B cell (primary cell): ENCODE results near the gene CACNB4. TPM values are rescaled to one million over a fixed set of nuclear protein-coding genes. Genes with fewer than 3 reads are reported as not detected.

Experiments used
- ATAC-seq: fragments of 200-7000 bp; cut with Tn5 transposase; one replicate; pipeline ENCODE4 v1.10.0; 2021; ENCODE audit warnings: low read depth, mild to moderate bottlenecking, moderate number of reproducible peaks, moderate library complexity
- CTCF ChIA-PET: fragments of 350-600 bp; sonication (Branson Sonifier 250); formaldehyde crosslinking; loops from one replicate; lab custom pipeline; 2021; ENCODE audit warnings: antibody characterized with exemption, inconsistent platforms; lab: Charles Lee
- POLR2A ChIA-PET: fragments of 350-600 bp; sonication (Branson Sonifier 250); formaldehyde crosslinking; loops from one replicate; lab custom pipeline; 2021; ENCODE audit warnings: antibody characterized with exemption; lab: Charles Lee
- DNase-seq: peaks from one replicate; pipeline ENCODE4 v3.0.0; 2013
- H2AFZ ChIP-seq: 2 replicates; pipeline ENCODE4 v1.6.1; 2012; ENCODE audit warnings: mild to moderate bottlenecking, low read depth, low read length; ENCODE audit not compliant: insufficient read depth, poor library complexity, severe bottlenecking
- H3K27ac ChIP-seq, 2 donors: 1 replicate in 1 of 2; 2 replicates in 1 of 2; pipeline ENCODE4 v1.5.1; 2012 to 2013; ENCODE audit warnings: low read length in 2 of 2, mild to moderate bottlenecking in 2 of 2, moderate library complexity in 1 of 2
- H3K27me3 ChIP-seq, 4 experiments: fragments of 200-600 bp in 1 of 4; sonication (generic) in 1 of 4; replicated peaks in 1 of 4; 1 replicate in 2 of 4; 2 replicates in 2 of 4; pipeline versions ENCODE4 v1.6.1 to v1.7.0; 2013 to 2016; ENCODE audit warnings: low read length in 3 of 4, mild to moderate bottlenecking in 2 of 4, mixed read lengths in 1 of 4, moderate library complexity in 1 of 4; ENCODE audit not compliant: insufficient read depth in 4 of 4, control insufficient read depth in 3 of 4; ENCODE audit errors: control extremely low read depth in 1 of 4
- H3K36me3 ChIP-seq, 2 experiments: replicated peaks in 1 of 2; 1 replicate in 1 of 2; 2 replicates in 1 of 2; pipeline versions ENCODE4 v1.6.1 to v1.7.1; 2013; ENCODE audit warnings: low read length in 1 of 2; ENCODE audit not compliant: insufficient read depth in 2 of 2, control insufficient read depth in 1 of 2; ENCODE audit errors: control extremely low read depth in 1 of 2, extremely low read depth in 1 of 2
- H3K4me1 ChIP-seq, 2 donors: fragments of 200-600 bp in 1 of 2; sonication (generic) in 1 of 2; 1 replicate in 1 of 2; 2 replicates in 1 of 2; pipeline versions ENCODE4 v1.5.1 to v1.6.1; 2013 to 2017; ENCODE audit warnings: low read length in 2 of 2; ENCODE audit not compliant: control insufficient read depth in 2 of 2, insufficient read depth in 2 of 2
- H3K4me2 ChIP-seq: replicated peaks from 2 replicates; pipeline ENCODE3; 2012; ENCODE audit warnings: mild to moderate bottlenecking, low read depth, low read length; ENCODE audit not compliant: poor library complexity, severe bottlenecking
- H3K4me3 ChIP-seq, 5 experiments: fragments of 200-600 bp in 1 of 5; sonication (generic) in 1 of 5; 1 replicate in 3 of 5; 2 replicates in 2 of 5; pipeline versions ENCODE4 v1.5.1 to v1.7.0; 2011 to 2016; ENCODE audit warnings: low read length in 4 of 5, mild to moderate bottlenecking in 4 of 5, low read depth in 2 of 5, control low read depth in 1 of 5, moderate library complexity in 1 of 5; ENCODE audit not compliant: insufficient read depth in 1 of 5; ENCODE audit errors: control extremely low read depth in 1 of 5, extremely low read depth in 1 of 5
- H3K79me2 ChIP-seq: fragments of 200-600 bp; sonication (generic); one replicate; pipeline ENCODE4 v1.6.0; 2016; ENCODE audit warnings: low read length; ENCODE audit not compliant: control insufficient read depth, insufficient read depth
- H3K9ac ChIP-seq: fragments of 200-600 bp; sonication (generic); 2 replicates; pipeline ENCODE4 v1.6.1; 2017; ENCODE audit warnings: mild to moderate bottlenecking, low read length, moderate library complexity
- H3K9me3 ChIP-seq, 3 donors: one replicate each; pipeline versions ENCODE4 v1.6.1 to v1.7.1; 2013; ENCODE audit warnings: low read length in 2 of 3; ENCODE audit not compliant: control insufficient read depth in 2 of 3, insufficient read depth in 1 of 3; ENCODE audit errors: control extremely low read depth in 1 of 3
- H4K20me1 ChIP-seq: 2 replicates; pipeline ENCODE4 v1.6.0; 2012; ENCODE audit warnings: mild to moderate bottlenecking, low read length; ENCODE audit not compliant: insufficient read depth, control insufficient read depth, poor library complexity, severe bottlenecking
- H3K27ac Mint-ChIP-seq: one replicate; pipeline ENCODE4 v1.8.0; 2021; ENCODE audit warnings: mixed read lengths
- H3K27me3 Mint-ChIP-seq: one replicate; pipeline ENCODE4 v1.8.0; 2021; ENCODE audit warnings: mixed read lengths
- H3K4me1 Mint-ChIP-seq: one replicate; pipeline ENCODE4 v1.8.0; 2021; ENCODE audit warnings: mixed read lengths
- H3K4me3 Mint-ChIP-seq: one replicate; pipeline ENCODE4 v1.8.0; 2021; ENCODE audit warnings: mixed read lengths
- H3K9me3 Mint-ChIP-seq: one replicate; pipeline ENCODE4 v1.8.0; 2022; ENCODE audit warnings: mixed read lengths; ENCODE audit not compliant: insufficient read depth
- CTCF ChIP-seq: fragments of 200-600 bp; IDR thresholded peaks from one replicate; pipeline ENCODE4 v1.8.0; 2022; ENCODE audit warnings: antibody characterized with exemption, mild to moderate bottlenecking
- EZH2 ChIP-seq: IDR thresholded peaks from 2 replicates; pipeline ENCODE4 v1.6.1; 2012; ENCODE audit warnings: borderline replicate concordance, low read depth, mild to moderate bottlenecking, moderate library complexity, low read length; ENCODE audit not compliant: insufficient read depth, poor library complexity, severe bottlenecking
- WGBS: methylation state at CpG from one replicate; pipeline ENCODE4 v1.1.5; 2013; ENCODE audit warnings: missing lambda C conversion rate; ENCODE audit not compliant: insufficient coverage; 5-methylcytosine and 5-hydroxymethylcytosine counted together
- intact Hi-C: fragments of 100-400 bp; cut with micrococcal nuclease; formaldehyde crosslinking; loops from one replicate; pipeline ENCODE4 v1.10.0; 2022
- polyA plus RNA-seq: library from polyadenylated mRNA; depleted of rRNA; stranded (reverse); fragments of >200 nt; gene quantifications from 2 replicates; pipeline ENCODE4 v1.2.3, GENCODE V29; 2012
- total RNA-seq, 2 donors: library from RNA; stranded (reverse); fragments of 120-200 nt in 1 of 2; gene quantifications; 1 replicate in 1 of 2; 2 replicates in 1 of 2; pipeline versions ENCODE4 v1.2.3 to v1.2.4, GENCODE V29; 2013 to 2022

CACNB4 gene
- total and polyA plus RNA-seq, 2 donors (not counting 1 experiment from before 2014, with no cell fraction given), result 0.12 to 1.4 TPM

GRCh38 chr2:151972241-151973012 is 126.4 kb downstream of the CACNB4 start:
- intact Hi-C loops, result no loop called here
- Histone ChIP-seq H3K27ac (no peak overlapping the region), H2AFZ (no peak overlapping the region), H3K9ac (no peak overlapping the region), H3K4me3 (no peak overlapping the region), H4K20me1 (no peaks in the 10 kb centered on the region), H3K9me3 (no peaks in the 10 kb centered on the region), H3K4me1 (no peaks in the 10 kb centered on the region), H3K4me2 (no peak overlapping the region), H3K27me3 (peaks cover 0 to 3% (median 0%) of the 10 kb centered on the region in 4 experiments), H3K79me2 (no peaks in the 10 kb centered on the region), H3K36me3 (no peaks in the 10 kb centered on the region)
- ChIA-PET CTCF (interaction anchor here (0.8 kb wide), 1 partner anchor 10 kb away, joined by 4 read pairs; no protein-coding TSS in a partner anchor), POLR2A (interaction anchor here (0.7 kb wide), 1 partner anchor 144 kb away, joined by 3 read pairs; no protein-coding TSS in a partner anchor)
- Mint-ChIP-seq H3K4me3 (no peak overlapping the region), H3K9me3 (no peaks in the 10 kb centered on the region), H3K4me1 (peaks cover 1% of the 10 kb centered on the region), H3K27ac (no peak overlapping the region), H3K27me3 (peaks cover 6% of the 10 kb centered on the region)
- DNase-seq (no peak), ATAC-seq (no peak)
- TF ChIP-seq EZH2 (no peak), CTCF (no peak)
- WGBS, result no CpG with 5 or more reads among the region's 8 CpGs
